Mucosa of rectum (tissue), 2 donors: ENCODE data around the gene HES1.

Experiments
- H3K27ac ChIP-seq, 2 donors: one replicate each; pipeline ENCODE4 v1.7.0; 2013; ENCODE audit warnings: inconsistent platforms in 2 of 2, low read depth in 2 of 2, low read length in 2 of 2
- H3K27me3 ChIP-seq, 2 donors: one replicate each; pipeline ENCODE4 v1.7.0; 2013; ENCODE audit warnings: low read length in 2 of 2; ENCODE audit not compliant: control insufficient read depth in 2 of 2, insufficient read depth in 2 of 2
- H3K36me3 ChIP-seq, 2 donors: one replicate each; pipeline ENCODE4 v1.7.0; 2013; ENCODE audit warnings: low read length in 2 of 2; ENCODE audit not compliant: control insufficient read depth in 2 of 2, insufficient read depth in 2 of 2
- H3K4me1 ChIP-seq, 2 donors: one replicate each; pipeline ENCODE4 v1.7.0; 2013; ENCODE audit warnings: low read length in 2 of 2, mild to moderate bottlenecking in 1 of 2; ENCODE audit not compliant: control insufficient read depth in 2 of 2, insufficient read depth in 2 of 2
- H3K4me3 ChIP-seq, 2 donors: one replicate each; pipeline ENCODE4 v1.7.0; 2013; ENCODE audit warnings: low read length in 2 of 2
- H3K9ac ChIP-seq, 2 donors: one replicate each; pipeline ENCODE4 v1.7.0; 2013; ENCODE audit warnings: low read length in 2 of 2, low read depth in 1 of 2, mild to moderate bottlenecking in 1 of 2
- H3K9me3 ChIP-seq, 2 donors: one replicate each; pipeline ENCODE4 v1.7.0; 2013; ENCODE audit warnings: low read length in 2 of 2; ENCODE audit not compliant: control insufficient read depth in 2 of 2
- donor health status: healthy.
- donor health status: Normal muscosa, but diverticular disease.

Gene HES1

GRCh38 chr3:194133661-194134230 is 2.2 kb upstream of the HES1 start:
- Histone ChIP-seq H3K9me3 (no peaks in the 10 kb centered on the region), H3K36me3 (peaks cover 0 to 2% of the 10 kb centered on the region in 2 donors), H3K27me3 (no peaks in the 10 kb centered on the region), H3K9ac (peak overlapping the region; percentile 28 to 58), H3K27ac (peak overlapping the region; percentile 53 to 66), H3K4me1 (peaks cover 45 to 48% of the 10 kb centered on the region in 2 donors), H3K4me3 (peak overlapping the region; percentile 49 to 62)

GRCh38 chr3:194134231-194134756 is 1.7 kb upstream of the HES1 start:
- Histone ChIP-seq H3K27me3 (no peaks in the 10 kb centered on the region), H3K36me3 (peaks cover 0 to 5% of the 10 kb centered on the region in 2 donors), H3K4me3 (peak overlapping the region; percentile 57 to 74)

GRCh38 chr3:194134757-194135515 is 1.0 kb upstream of the HES1 start:
- Histone ChIP-seq H3K9ac (peak overlapping the region; percentile 74 to 83), H3K4me1 (peaks cover 45 to 49% of the 10 kb centered on the region in 2 donors), H3K27ac (peak overlapping the region; percentile 92 to 95)

More at GRCh38 chr3:194134231-194134756, 1.7 kb upstream of the HES1 start:
- Histone ChIP-seq H3K4me1 (peaks cover 49 to 50% of the 10 kb centered on the region in 2 donors), H3K9ac (peak overlapping the region; percentile 56 to 83), H3K27ac (peak overlapping the region; percentile 92 to 95), H3K9me3 (no peaks in the 10 kb centered on the region)

GRCh38 chr3:194135516-194135805 is 487 bp upstream of the HES1 start:
- H3K9me3 ChIP-seq: no peaks in the 10 kb centered on the region
- H3K27ac ChIP-seq: peak overlapping the region; percentile 92 to 95
- peaks cover 0 to 5% of the 10 kb centered on the region in 2 donors for H3K36me3 ChIP-seq
- no peaks in the 10 kb centered on the region for H3K27me3 ChIP-seq
- H3K4me1 ChIP-seq: peaks cover 44 to 50% of the 10 kb centered on the region in 2 donors
- H3K9ac ChIP-seq: peak overlapping the region; percentile 74 to 83
- H3K4me3 ChIP-seq: peak overlapping the region; percentile 74 to 77

More at GRCh38 chr3:194134757-194135515, 1.0 kb upstream of the HES1 start:
- Histone ChIP-seq H3K9me3 (no peaks in the 10 kb centered on the region), H3K27me3 (no peaks in the 10 kb centered on the region), H3K36me3 (peaks cover 0 to 5% of the 10 kb centered on the region in 2 donors), H3K4me3 (peak overlapping the region; percentile 74 to 77)

- Histone ChIP-seq H3K4me1 (peaks cover 39 to 46% of the 10 kb centered on the region in 2 donors), H3K9me3 (no peaks in the 10 kb centered on the region)
These were observed 615 bp downstream of the HES1 start for GRCh38 chr3:194136519-194137007.

GRCh38 chr3:194137008-194137505 is 1.1 kb downstream of the HES1 start:
- Histone ChIP-seq H3K4me1 (peaks cover 41 to 47% of the 10 kb centered on the region in 2 donors), H3K36me3 (peaks cover 0 to 5% of the 10 kb centered on the region in 2 donors), H3K4me3 (peak overlapping the region; percentile 84 to 90), H3K9ac (peak overlapping the region; percentile 84 to 92), H3K27ac (peak overlapping the region; percentile 88 to 95), H3K9me3 (no peaks in the 10 kb centered on the region), H3K27me3 (no peaks in the 10 kb centered on the region)

More at GRCh38 chr3:194136519-194137007, 615 bp downstream of the HES1 start:
- H3K4me3 ChIP-seq: peak overlapping the region; percentile 84 to 90
- H3K36me3 ChIP-seq: peaks cover 0 to 5% of the 10 kb centered on the region in 2 donors
- no peaks in the 10 kb centered on the region for H3K27me3 ChIP-seq
- H3K9ac ChIP-seq: peak overlapping the region; percentile 84 to 92
- H3K27ac ChIP-seq: peak overlapping the region; percentile 88 to 95

- peak overlapping the region; percentile 84 to 92 for H3K9ac ChIP-seq
- peak overlapping the region; percentile 84 to 90 for H3K4me3 ChIP-seq
- H3K27ac ChIP-seq: peak overlapping the region; percentile 88 to 95
- H3K36me3 ChIP-seq: peaks cover 0 to 5% of the 10 kb centered on the region in 2 donors
- H3K9me3 ChIP-seq: no peaks in the 10 kb centered on the region
- H3K4me1 ChIP-seq: peaks cover 42 to 50% of the 10 kb centered on the region in 2 donors
- H3K27me3 ChIP-seq: no peaks in the 10 kb centered on the region
These were observed 1.8 kb downstream of the HES1 start for GRCh38 chr3:194137506-194138474.

GRCh38 chr3:194138732-194139070 is 2.8 kb downstream of the HES1 start:
- Histone ChIP-seq H3K9ac (peak overlapping the region; percentile 9 to 84), H3K4me3 (peak overlapping the region; percentile 84 to 90), H3K27me3 (no peaks in the 10 kb centered on the region), H3K36me3 (peaks cover 0 to 5% of the 10 kb centered on the region in 2 donors), H3K9me3 (no peaks in the 10 kb centered on the region), H3K4me1 (peaks cover 33 to 43% of the 10 kb centered on the region in 2 donors), H3K27ac (peak overlapping the region; percentile 58 to 88)

- peak overlapping the region; percentile 58 to 88 for H3K27ac ChIP-seq
- no peaks in the 10 kb centered on the region for H3K9me3 ChIP-seq
- H3K27me3 ChIP-seq: no peaks in the 10 kb centered on the region
- H3K4me3 ChIP-seq: peak overlapping the region; percentile 84 to 90
- H3K36me3 ChIP-seq: peaks cover 0 to 5% of the 10 kb centered on the region in 2 donors
- peaks cover 32 to 43% of the 10 kb centered on the region in 2 donors for H3K4me1 ChIP-seq
- peak overlapping the region; percentile 63 to 84 for H3K9ac ChIP-seq
These were observed 3.3 kb downstream of the HES1 start for GRCh38 chr3:194139071-194139813.
